Activated CD8-positive, alpha-beta memory T cell treated with anti-CD3 and anti-CD28 coated beads for 1 hour (primary cell): ENCODE measurements around the gene SLC25A30.
"Not testable (repeated sequence)": the region's sequence is repeated elsewhere in the genome, so short reads cannot be mapped to it uniquely, and the experiment has no call there.

Source experiments
- DNase-seq, 2 donors: peaks; one replicate each; pipeline ENCODE4 v3.0.0-alpha.2; 2020; ENCODE audit warnings: low read depth in 1 of 2; ENCODE audit errors: extremely low read depth in 1 of 2

The SLC25A30 gene

GRCh38 chr13:45393941-45394570 lies 24.1 kb downstream of the SLC25A30 start:
- DNase-seq = no peak

GRCh38 chr13:45392811-45393210 lies 25.4 kb downstream of the SLC25A30 start:
- no peak for DNase-seq

- no peak for DNase-seq
Observed at GRCh38 chr13:45391926-45392325, 26.2 kb downstream of the SLC25A30 start.

GRCh38 chr13:45391128-45391527 lies 27.0 kb downstream of the SLC25A30 start:
- not testable (repeated sequence) for DNase-seq

- DNase-seq = not testable (repeated sequence)
Observed at GRCh38 chr13:45390348-45390747, 27.8 kb downstream of the SLC25A30 start.

GRCh38 chr13:45388664-45389063 lies 29.5 kb downstream of the SLC25A30 start:
- no peak for DNase-seq

GRCh38 chr13:45386892-45387575 lies 31.1 kb downstream of the SLC25A30 start:
- not testable (repeated sequence) for DNase-seq

- DNase-seq = no peak
Observed at GRCh38 chr13:45385907-45386553, 32.1 kb downstream of the SLC25A30 start.

GRCh38 chr13:45385320-45385719 lies 32.9 kb downstream of the SLC25A30 start:
- no peak for DNase-seq

GRCh38 chr13:45384474-45385174 lies 33.5 kb downstream of the SLC25A30 start:
- no peak for DNase-seq

- not testable (repeated sequence) for DNase-seq
Observed at GRCh38 chr13:45382739-45383138, 35.4 kb downstream of the SLC25A30 start.

- DNase-seq = no peak
Observed at GRCh38 chr13:45381196-45381595, 37.0 kb downstream of the SLC25A30 start.

- DNase-seq = not testable (repeated sequence)
Observed at GRCh38 chr13:45380708-45381107, 37.5 kb downstream of the SLC25A30 start.

GRCh38 chr13:45379516-45379915 lies 38.7 kb downstream of the SLC25A30 start:
- not testable (repeated sequence) for DNase-seq

- not testable (repeated sequence) for DNase-seq
Observed at GRCh38 chr13:45378786-45379185, 39.4 kb downstream of the SLC25A30 start.

GRCh38 chr13:45377314-45377713 lies 40.9 kb downstream of the SLC25A30 start:
- DNase-seq = not testable (repeated sequence)

GRCh38 chr13:45376651-45377050 lies 41.5 kb downstream of the SLC25A30 start:
- DNase-seq = not testable (repeated sequence)

- DNase-seq = no peak
Observed at GRCh38 chr13:45374917-45375316, 43.3 kb downstream of the SLC25A30 start.

- no peak for DNase-seq
Observed at GRCh38 chr13:45373162-45373547, 45.0 kb downstream of the SLC25A30 start.

GRCh38 chr13:45372189-45373161 lies 45.7 kb downstream of the SLC25A30 start:
- DNase-seq = no peak
